ENCODE data around the gene TREML1. TPM values are rescaled to one million over a fixed set of nuclear protein-coding genes. Genes with fewer than 3 reads are reported as not detected.

The TREML1 gene, protein sequence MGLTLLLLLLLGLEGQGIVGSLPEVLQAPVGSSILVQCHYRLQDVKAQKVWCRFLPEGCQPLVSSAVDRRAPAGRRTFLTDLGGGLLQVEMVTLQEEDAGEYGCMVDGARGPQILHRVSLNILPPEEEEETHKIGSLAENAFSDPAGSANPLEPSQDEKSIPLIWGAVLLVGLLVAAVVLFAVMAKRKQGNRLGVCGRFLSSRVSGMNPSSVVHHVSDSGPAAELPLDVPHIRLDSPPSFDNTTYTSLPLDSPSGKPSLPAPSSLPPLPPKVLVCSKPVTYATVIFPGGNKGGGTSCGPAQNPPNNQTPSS
- polyA plus RNA-seq, result not detected in 2 replicates

DNA sequence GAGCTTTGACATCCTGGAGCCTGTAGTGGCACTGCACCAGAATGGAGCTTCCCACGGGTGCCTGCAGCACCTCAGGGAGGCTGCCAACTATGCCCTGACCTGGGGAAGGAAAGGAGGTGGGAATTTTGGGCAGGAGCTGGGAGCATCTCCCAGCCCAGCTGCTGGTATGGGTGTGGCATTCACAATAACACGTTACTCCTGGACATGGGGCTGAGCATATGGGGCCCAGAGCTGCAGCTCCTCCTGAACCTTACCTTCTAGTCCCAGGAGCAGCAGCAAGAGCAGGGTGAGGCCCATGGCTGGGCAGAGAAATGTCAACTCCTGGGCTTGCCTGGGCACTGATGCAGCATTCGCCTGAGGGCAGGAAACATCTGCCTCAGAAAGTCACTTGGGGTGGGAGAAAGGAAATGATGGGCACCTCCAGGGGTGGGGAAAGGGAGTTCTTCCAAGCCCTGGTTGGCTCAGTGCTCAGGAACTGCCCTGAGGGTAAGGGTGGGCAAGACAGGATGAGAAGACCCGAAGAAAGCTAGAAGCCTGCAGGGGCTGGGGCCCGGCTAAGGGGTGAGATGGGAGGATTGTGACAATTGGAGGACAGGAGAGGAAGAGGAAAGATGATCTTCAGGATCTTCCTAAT, at the start of gene TREML1:
Gene TREML1, minus strand, starts transcription at position 356 of the 634 bp plus-strand sequence. Its CDS starts 59 bp downstream, at position 297.

DNA sequence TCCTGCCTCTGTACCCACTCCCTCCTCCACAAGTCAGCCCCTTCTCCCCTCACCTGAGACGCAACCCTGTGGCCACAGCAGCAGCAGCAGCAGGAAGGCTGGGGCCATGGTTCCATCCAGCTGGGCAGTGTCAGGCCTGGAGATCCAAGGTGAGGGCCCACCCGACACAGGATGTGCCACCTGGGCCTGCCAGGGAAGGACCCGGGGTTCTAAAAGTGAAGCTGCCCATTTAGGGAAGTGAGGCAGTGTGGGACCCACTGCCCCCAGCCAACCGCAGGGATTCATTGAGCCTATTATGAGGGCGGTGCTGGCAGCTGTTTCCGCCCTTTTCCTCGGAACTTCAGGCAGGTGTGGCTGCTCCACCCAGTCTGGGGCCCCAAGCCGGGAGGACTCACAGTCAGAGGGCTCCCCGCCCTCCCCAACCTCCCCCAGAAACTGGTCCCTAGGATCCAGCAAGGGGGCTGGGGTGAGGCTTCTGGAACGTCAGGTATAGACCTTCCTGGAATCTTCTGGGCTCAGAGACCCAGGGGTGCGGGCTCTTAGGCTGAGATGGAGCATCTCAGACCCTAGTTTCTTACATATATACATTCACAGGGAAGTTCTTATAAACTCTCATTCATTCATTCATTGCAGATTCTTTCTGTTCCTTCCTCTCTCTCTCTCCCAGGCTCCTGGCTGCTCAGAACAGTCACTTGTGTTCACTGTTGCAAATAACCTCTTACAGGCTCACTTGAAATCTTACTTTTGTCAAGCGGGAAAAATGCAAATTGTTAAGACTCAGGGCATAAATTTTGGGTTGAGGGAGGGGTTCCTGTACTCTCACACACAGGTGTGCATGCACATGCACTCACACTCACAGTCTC, 47.0 kb upstream of the TREML1 start, which contains the start of gene TREML2:
Gene TREML2, minus strand, starts transcription at position 249 of the 863 bp plus-strand sequence. Its CDS starts 141 bp downstream, at position 108.

DNA sequence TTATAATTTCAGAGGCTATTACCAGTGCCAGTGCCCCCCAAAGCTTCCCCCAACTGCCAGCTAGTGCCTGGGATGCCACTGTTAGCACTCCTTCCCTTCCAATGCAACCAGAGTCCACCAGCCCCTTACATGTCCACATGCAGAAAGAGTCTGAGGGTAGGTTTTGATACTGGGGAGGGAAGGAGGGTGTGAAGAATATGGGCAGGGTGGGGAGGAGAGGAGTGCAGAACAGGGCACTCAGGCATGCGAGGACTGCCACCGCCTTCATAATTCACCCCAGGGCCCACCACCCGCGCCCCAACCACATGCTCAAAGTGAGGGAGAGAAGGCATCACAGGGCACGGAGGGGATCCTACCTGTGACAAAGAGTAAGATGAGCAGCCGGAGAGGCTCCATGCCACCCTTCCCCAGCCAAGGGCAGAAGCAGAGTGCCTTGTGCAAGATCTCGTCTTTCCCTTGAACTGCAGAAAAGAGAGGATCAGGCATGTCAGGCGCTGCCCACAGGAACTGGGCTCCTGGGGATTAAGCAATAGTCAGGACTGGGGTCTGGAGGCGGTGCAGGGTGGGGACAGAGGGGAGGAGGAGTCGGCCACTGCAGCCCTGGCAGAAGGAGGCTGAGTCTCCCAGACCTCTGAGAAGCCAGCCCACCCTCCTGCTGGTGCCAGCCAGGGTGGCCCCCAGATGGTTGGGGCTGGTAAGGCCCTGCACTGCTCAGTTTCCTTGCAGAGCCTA, 8.7 kb upstream of the TREML1 start, which contains the start of gene TREM2:
Gene TREM2, minus strand, starts transcription at position 430 of the 732 bp plus-strand sequence. Its CDS starts 34 bp downstream, at position 396.

Other genes with a start within 250 kb of the TREML1 start
- gene UNC5CL, start 115.1 kb downstream of the TREML1 start, polyA plus RNA-seq, result not detected in 2 replicates
- gene TSPO2, start 111.9 kb downstream of the TREML1 start, polyA plus RNA-seq, result not detected in 2 replicates
- gene APOBEC2, start 101.1 kb downstream of the TREML1 start, polyA plus RNA-seq, result 4.9 and 6.3 TPM in 2 replicates
- gene OARD1, start 82.0 kb downstream of the TREML1 start, polyA plus RNA-seq, result 43.2 and 77.1 TPM in 2 replicates
- gene NFYA, start 81.4 kb downstream of the TREML1 start, polyA plus RNA-seq, result 4.0 and 4.2 TPM in 2 replicates
- gene TREM2, start 8.8 kb upstream of the TREML1 start, polyA plus RNA-seq, result not detected in 2 replicates
- not detected in 2 replicates for gene TREML2, start 46.8 kb upstream of the TREML1 start, polyA plus RNA-seq
- not detected in 2 replicates for gene TREML4, start 74.0 kb upstream of the TREML1 start, polyA plus RNA-seq
- not detected in 2 replicates for gene TREM1, start 132.3 kb upstream of the TREML1 start, polyA plus RNA-seq
- gene NCR2, start 181.3 kb upstream of the TREML1 start, polyA plus RNA-seq, result not detected in 2 replicates

Measured in Purkinje cell (primary cell).